Keratinocyte (primary cell): ENCODE measurements around the gene EYS.

Experiments used
- CTCF ChIP-seq, 3 experiments: IDR thresholded peaks in 1 of 3; conservative IDR thresholded peaks in 1 of 3; optimal IDR thresholded peaks in 1 of 3; 2 replicates in 2 of 3; 3 replicates in 1 of 3; pipeline versions ENCODE3 to v1.5.1; 2011; ENCODE audit warnings: low read length in 3 of 3, mild to moderate bottlenecking in 3 of 3, moderate library complexity in 2 of 3, control low read depth in 1 of 3, inconsistent platforms in 1 of 3; ENCODE audit not compliant: insufficient read depth in 2 of 3; ENCODE audit errors: extremely low read depth in 1 of 3
- EZH2 ChIP-seq: IDR thresholded peaks from one replicate; pipeline ENCODE4 v1.6.1; 2012; ENCODE audit warnings: inconsistent platforms, mild to moderate bottlenecking, low read length, moderate library complexity

GRCh38 chr6:63897952-63898351 lies 1809.1 kb downstream of the EYS start:
- TF ChIP-seq CTCF (optimal IDR thresholded peaks at IDR 0.05 in 1 of 3, IDR thresholded peaks at IDR 0.05 in 1 of 3, conservative IDR thresholded peaks at IDR 0.05 in 1 of 3; ENCODE audit: extremely low read depth in 1 of 3, insufficient read depth in 2 of 3, low read length in 3 of 3) (no peak), EZH2 (no peak)
